ENCODE data around the gene SCAMP4.
"Not testable (repeated sequence)": the region's sequence is repeated elsewhere in the genome, so short reads cannot be mapped to it uniquely, and the experiment has no call there.

Gene SCAMP4

DNA sequence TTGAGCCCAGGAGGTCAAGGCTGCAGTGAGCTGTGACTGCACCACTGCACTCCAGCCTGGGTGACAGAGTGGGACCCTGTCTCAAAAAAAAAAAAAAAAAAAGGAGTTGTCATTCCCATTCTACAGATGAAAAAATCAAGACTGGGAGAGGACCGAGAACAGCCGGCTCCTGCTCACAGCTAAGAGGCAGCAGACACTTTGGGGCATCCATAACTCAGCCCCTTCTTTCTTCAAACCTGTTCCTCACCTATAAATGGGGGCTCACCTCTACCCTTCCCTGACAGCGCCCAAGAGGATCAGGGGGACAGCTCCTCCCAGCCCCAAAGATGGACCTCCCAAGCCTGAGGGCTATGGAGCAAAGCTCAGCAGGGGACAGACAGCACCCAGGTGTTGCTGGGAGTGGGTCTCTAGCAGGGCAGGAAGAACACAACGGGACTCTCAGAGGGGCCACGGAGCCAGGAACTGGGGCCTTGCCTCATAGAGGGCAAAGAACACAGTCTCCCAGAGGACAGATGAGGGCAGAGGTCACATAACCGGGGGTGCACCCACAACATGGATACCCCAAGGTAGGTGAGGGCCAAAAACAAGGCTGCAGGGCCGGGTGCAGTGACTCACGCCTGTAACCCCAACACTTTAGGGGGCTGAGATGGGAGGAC lies 38.4 kb upstream of the SCAMP4 start:
- DNase-seq (ENCODE audit: low read depth in 2 of 2), result no peak

DNA sequence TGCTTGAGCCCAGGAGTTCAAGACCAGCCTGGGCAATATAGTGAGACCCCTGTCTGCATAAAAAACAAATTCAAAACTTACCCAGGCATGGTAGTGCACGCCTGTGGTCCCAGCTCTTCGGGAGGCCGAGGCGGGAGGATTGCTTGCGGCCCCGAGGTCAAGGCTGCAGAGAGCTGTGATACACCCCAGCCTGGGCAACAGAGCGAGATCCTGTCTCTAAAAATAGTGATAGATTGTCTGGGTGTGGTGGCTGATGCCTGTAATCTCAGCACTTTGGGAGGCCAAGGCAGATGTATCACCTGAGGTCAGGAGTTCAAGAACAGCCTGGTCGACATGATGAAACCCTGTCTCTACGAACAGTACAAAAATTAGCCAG lies 37.9 kb upstream of the SCAMP4 start:
- DNase-seq (ENCODE audit: low read depth in 2 of 2), result no peak

DNA sequence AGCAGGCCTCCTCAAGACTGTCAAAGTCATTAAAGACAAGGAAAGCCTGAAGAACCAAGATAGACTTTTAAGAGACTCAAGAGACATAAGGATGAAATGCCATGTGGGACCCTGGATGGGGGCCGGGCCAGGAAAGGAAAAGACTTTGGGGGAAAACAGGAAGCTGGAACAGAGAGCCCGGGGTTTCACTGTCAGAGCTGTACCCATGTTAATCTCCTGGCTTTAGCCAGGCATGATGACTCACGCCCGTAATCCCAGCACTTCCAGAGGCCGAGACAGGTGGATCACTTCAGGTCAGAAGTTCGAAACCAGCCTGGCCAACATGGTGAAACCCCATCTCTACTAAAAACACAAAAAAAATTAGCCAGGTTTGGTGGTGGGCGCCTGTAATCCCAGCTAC lies 36.2 kb upstream of the SCAMP4 start:
- no peak for DNase-seq (ENCODE audit: low read depth in 2 of 2)

DNA sequence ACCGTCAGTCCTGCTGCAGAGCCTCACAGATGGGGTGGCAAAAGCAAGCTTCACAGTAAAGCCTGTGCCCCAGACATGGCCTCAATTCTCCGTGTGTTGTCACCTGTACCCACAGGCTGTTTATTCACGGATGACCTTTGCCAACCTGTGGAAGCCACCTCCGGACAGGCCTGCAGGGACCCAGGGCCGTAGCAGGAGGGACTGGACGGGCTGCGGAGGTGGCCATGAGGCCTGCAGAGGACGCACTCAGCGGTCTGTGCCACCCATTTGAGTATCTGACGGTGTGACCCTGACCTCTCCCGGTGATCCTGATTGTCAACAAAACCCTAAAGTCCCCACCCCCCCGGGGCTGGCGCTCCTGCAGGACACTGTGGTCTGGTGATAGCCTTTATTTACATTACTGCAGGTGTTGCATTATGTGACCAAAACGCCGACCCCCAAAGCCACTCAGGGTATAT lies 34.0 kb upstream of the SCAMP4 start:
- DNase-seq (ENCODE audit: low read depth in 2 of 2), result no peak

DNA sequence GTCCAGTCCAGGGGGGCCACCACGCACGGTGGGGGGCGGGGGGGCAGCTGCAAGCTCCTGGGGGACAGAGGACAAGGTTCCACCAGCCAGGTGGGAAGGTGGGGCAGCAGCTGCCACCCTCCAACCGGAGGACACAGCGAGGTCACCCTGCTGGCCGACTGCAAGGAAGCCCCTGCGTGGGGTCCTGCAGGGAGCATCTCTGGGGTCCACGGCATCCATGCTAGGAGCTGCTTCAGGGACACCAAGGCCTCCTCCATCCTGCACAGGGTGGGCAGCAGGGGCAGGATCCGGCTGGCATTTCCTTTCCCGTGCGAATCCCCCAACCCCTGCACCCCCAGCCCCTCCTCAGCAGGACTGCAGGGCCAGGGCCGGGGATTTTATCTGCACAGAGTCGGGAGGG lies 33.6 kb upstream of the SCAMP4 start:
- DNase-seq (ENCODE audit: low read depth in 2 of 2), result no peak

DNA sequence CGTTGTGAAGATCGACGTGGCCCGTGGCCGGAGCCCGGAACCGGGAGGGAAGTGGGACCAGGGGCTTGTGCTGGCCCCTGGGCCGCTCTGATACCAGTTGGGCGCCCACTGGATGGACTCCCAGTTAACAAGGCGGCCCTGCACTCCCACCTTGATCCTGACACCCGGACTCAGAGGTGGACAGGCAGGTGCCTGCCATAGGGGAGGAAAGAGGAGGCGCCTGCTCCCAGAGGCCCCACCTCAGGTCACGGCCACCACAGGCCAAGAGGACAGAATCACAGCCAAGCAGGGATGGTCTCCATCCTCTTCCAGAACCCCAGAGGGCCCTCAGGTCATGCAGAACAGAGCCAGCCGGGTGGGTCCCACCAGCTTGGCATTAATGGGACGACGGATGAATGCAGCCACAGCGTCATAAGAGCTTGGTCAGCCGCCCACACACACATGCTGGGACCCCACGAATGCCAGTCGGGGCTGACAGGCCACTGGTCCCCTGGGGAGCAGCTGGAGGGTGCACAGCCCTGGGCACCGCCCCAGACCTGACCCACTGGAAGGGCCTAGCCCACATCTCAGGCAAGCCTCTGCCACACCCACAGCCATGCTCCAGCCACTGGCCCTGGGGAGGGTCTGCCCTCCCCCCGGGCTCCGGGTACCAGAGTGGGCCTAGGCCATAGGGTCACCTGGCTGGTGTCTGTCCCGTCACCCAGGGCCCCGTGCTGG lies 32.2 kb upstream of the SCAMP4 start:
- DNase-seq (ENCODE audit: low read depth in 2 of 2), result no peak

DNA sequence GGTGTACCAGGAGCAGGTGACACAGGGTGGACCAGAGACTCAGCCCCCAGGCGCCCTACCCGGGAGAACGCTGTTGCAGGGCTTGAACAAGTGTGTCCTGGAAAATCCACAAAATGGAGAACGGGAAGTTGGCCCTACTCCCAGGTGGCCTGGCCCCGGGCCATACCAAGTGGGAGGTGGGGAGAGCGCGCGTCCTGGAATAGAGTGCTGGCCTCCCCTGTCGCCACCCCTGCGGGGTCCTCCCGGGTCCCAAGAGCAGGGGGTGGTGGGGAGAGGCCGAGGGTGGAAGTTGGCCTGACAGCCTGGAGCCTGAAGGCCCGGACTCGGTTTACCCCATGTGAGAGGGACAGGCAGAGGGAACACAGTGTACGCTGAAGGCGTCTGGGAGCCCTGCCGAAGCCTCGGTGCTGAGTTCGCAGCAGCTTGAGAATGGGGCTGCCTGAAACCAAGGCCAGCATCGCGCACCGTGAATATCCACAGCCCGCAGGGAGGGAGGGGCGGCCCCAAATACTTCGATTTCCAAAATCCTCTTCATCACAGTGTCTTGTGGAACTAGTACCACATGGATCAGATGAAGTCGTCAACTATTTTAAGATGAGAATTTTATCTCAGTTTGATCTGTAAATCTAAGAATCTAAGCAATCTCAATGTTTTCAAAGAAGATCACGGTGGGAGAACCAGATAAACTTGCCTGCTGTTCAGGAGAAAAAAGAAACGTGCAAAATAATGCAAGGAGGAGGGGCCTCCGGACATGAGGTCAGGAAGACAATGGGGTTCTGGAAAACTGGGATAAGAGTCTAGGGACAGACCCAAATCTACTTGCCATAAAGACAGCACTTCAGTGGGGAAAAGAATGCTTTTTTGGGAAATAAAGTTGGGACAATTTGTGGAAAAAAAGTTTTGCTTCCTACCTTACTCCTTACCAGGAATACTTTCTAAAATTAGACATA lies 31.4 kb upstream of the SCAMP4 start:
- no peak for DNase-seq (ENCODE audit: low read depth in 2 of 2)

DNA sequence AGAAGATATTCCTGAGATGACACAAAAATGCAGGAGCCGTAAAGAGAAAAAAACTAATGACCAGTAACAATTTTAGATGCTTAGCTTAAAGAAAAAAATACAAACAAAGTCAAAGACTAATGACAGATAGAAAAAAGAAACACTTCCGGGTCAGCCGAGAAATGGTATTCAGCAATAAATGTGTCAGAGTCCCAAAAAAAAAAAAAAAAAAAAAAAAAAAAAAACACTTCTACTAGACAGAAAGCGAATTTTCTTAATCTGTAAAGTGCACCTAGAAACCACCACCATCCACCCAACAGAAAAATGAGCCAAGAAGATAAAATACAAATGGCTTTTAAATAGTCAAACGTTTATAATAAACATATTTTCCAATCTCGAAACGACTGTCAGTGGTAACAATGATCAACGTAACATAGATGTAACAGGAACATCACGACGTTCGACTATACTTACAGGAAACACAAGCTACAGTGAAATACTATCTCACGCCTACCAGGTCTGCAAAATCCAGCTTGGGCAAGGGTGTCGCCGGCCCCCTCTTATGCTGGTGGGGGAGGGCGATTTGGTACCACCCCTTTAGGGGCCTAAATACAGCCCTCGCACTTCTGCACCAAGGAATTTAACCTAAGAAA lies 30.5 kb upstream of the SCAMP4 start:
- no peak for DNase-seq (ENCODE audit: low read depth in 2 of 2)

DNA sequence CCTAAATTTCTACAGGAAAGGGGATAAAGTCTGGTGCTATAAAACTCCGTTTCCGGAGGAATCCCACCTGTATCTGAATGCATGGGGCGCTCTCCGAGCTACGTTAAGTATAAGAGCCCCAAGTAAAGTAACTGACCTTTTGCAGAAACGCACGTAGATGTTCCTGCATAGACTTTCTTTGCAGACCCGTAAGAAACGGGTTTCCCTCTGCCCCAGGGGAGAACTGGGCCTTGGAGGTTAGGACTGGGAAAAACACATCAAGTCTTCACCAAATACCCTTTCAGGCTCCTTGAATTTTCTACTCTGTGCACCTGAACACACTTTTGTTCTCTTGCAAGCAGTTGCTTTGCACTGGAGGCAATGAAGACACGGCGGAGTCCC lies 29.9 kb upstream of the SCAMP4 start:
- DNase-seq (ENCODE audit: low read depth in 2 of 2), result not testable (repeated sequence)

DNA sequence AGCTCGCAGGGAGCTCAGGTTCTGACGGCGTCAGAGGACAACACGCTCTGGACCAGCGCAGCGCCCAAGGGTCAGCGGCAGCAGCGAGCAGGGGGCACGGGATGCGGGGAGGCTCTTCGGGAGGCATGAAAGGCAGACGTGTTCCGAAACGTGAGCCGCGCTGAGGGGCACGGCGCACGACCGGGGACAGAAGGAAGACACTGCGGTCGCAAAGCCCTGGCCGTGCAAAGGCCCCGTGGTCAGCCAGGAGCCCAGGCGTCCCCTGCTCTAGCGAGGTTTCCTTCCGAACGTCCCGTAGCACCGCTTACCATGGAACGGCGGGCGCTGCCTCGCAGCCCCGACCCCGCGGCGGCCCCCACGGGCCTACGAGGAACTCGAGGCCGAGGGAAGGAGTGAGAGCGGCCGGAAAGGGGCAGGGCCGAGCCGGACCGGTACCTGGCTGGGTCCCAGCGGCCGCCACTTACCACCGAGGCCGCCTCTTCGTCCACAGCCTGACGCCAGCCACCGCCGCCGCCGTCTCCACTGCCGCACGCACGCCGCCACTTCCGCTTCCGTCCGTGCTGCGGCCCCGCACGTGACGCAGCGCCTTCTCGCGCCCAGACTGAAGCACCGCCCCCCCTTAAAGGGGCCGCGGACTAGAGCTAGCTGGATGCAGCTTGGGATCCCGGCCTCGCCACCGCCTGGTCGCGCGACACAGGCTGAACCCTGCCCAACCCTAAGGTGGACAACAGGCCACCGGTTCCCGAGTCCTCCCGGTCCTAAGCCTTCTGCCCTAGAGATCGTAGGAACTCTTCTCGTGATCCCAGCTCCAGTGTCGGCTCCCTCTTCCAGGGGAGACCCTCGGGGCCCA lies 29.3 kb upstream of the SCAMP4 start:
- peak in 1 of 2 experiments; percentile 66 for DNase-seq (ENCODE audit: low read depth in 2 of 2)

DNA sequence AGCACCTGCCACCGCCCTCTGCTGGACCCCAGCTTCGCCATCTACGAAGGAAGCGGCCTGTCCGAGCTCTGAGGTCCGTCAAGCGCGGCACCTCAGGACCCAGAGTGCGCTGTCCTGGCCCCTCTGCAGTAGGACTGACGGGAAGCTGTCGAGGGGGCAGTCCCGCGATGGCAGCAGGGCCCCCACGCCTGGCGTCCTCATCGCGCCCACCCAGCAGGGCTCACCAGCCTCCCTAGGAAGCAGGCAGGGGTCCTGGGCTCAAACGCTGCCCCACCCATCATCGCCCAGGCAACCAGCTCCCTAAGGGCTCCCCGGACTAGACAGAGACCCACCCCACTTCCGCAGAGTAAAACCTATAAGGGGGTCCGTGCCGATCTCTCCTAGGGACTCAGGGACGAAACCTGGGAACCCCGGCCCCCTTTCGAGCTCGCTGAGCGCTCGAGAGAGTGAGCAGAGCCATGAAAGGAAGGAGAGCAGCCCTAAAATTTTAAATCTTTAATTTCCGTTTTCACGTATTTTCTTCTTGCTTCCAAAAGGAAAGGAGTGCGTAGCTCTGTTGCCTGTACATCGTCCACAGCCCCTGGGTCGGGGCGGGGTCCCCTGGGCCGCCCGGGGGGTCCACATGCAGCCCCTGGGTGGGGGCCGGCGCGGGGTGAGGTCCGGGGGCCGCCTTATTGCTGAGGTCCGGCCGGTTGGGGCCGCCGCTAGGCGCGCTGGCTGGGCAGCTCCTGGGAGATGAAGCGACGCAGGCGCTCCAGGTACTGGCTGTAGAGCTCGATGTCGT lies 28.5 kb upstream of the SCAMP4 start:
- DNase-seq (ENCODE audit: low read depth in 2 of 2), result not testable (repeated sequence)

DNA sequence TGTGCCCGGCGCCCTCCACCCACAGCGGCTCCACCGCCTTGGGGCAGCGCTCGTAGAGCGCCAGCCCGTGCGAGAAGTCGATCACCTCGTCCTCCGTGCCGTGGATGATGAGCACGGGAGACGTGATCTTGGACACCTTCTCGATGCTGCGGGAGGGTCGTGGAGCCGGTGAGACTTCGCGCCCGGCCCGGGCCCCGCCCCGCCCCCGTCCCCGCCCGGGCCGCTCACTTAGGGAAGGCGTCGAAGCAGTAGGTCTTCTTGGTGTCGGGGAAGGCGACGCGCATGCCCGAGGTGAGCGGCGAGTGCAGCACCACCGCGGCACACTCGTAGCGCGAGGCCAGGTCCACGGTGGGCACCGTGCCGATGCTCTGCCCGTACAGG lies 27.9 kb upstream of the SCAMP4 start:
- not testable (repeated sequence) for DNase-seq (ENCODE audit: low read depth in 2 of 2)

DNA sequence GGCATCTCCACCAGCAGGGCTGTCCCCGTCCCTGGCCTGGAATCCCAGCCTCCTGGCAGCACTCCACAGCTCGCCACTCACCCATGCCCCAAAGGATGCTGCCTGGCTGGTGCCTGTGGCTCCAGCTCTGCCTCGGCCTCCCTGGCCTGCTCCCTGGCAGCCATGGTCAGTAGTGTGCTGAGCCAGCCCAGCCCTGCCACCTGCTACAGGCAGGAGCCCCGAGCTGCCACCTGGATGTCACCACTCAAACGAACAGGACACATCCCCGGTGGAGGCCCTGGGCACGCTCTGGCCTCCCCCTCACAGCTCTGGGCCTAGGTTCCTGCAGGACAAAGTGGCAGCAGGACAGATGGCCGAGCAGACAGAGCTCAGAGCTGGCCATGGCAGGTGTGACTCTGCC lies 26.6 kb upstream of the SCAMP4 start:
- DNase-seq (ENCODE audit: low read depth in 2 of 2), result not testable (repeated sequence)

DNA sequence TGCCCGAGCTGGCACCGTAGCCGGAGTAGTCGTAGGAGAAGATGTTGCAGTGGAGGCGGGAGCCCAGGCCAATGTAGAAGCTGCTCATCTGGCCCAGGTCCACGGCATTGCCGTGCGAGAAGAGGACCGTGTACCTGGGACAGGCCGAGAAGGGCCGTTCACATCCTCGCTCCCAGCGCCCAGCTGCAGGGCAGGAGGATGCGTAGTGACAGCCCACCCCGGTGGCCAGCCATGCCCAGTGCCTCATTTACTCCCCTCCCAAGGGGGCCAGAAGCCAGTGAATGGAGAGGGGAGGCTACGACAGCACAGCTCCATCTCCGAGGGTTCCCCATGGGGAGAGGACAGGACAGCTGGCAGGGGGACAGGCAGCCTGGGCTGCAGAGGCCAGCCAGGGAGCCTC lies 25.2 kb upstream of the SCAMP4 start:
- DNase-seq (ENCODE audit: low read depth in 2 of 2), result not testable (repeated sequence)

DNA sequence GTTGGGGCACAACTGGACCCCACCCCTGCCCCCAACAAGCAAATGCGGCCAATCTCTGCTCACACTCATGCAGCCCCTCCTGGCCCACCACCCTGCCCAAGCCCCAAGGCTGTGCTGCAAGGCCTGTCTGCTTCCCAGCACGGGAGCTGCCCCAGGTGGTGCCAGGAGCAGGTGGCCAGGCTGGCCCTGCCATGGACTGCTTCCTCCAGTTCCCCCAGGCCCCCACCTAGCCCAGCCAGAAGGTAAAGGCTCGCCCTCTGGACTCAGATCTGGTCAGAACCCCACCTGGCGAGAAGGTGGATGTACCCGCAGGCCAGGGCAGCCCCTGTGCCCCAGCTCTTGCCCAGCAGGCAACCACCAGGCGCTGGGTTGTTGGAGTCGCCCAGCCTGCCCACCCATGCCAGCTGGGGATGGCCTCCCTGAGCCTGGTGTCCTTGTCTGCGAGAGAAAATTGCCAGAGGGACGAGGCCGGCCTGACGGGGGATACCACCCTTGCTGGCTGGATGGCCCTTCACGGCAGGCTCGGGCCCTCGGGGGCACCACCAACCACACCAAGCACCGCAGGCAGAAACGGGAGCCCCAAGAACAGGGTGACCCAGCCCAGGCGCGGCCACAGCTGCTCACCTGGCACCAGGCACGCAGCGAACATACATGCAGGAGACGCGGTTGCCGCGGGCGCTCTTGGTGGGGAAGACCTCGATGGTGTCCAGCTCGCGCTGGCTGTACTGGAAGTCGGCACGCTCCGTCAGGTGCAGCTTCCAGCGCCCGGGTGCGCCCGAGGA lies 24.4 kb upstream of the SCAMP4 start:
- DNase-seq (ENCODE audit: low read depth in 2 of 2), result no peak

DNA sequence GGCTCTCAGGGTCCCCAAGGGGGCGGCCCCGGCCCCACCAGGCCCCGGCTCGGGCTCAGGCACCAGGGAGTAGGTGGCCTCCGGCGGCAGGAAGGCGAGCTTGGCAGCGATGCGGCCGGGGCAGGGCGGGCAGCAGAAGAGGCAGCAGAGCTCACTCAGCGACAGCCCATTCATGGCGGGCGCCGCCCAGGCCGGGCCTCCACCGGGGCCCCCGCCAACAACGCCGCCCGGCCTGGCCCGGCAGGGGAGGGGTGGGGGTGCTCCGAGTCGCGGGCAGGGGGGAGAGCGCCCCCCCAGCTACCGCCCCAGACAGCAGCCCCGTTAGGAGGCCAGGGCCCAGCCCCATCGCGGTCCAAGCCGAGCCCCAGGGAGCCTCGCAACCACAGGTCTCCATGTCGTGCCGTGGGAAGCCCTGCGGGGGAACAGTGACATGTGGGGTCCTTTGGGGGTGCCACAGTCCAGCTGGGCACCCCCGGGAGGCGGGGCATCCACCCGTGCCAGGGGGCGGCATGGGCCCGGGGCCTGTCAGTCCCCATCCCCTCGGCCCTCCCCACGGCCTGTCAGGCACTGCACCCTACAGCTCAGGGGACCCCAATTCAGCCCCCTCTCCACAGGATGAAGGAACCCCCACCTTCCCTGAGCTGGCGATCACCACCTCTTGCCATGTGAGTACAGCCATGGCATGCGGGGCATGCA lies 23.7 kb upstream of the SCAMP4 start:
- DNase-seq (ENCODE audit: low read depth in 2 of 2), result not testable (repeated sequence)

DNA sequence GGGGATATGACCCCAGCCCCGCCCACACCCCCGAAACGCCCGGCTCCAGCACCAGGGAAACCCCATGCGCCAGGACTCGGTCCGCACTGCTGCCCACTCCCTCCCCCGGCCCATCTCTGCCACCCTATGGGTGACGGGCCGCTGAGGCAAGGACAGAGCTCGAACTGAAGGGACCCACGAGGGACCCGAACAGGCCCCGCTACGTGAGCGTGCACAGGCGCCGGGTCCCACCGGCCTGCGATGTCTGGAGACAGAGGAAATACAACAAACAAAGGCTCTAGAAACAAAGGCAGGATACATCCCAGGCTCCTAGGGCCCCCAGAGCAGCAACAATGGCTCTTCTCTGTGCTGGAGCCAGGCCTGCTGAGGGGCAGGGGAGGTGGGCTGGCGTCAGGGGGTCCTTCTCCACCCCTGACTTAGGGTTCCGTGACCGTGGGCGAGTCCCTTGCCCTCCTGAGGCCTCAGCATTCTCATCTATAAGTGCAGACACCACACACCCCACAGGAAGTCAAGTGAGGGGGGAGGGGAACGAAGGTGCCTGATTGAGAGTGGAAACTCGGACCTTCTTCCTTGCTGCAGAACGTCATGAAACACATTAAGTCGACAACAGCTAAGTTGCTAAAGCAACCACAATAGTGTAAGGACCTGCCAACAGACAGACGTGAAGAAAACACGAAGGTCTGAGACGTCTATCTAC lies 23.0 kb upstream of the SCAMP4 start:
- no peak for DNase-seq (ENCODE audit: low read depth in 2 of 2)

Data from fibroblast of skin of left biceps (primary cell).